SK-N-SH treated with all-trans-retinoic acid at 6 μM for 48 hours (cell line): Measurements from ENCODE around the gene HMCN2.

ENCODE experiments used
- BACH2 ChIP-seq: fragments of 250-450 bp; sonication (Bioruptor Pico); IDR thresholded peaks from 2 replicates; pipeline ENCODE4 v1.9.0; 2021; ENCODE audit warnings: mild to moderate bottlenecking, borderline replicate concordance
- CREB5 ChIP-seq: fragments of 250-450 bp; sonication (Bioruptor Pico); IDR thresholded peaks from 2 replicates; pipeline ENCODE4 v1.5.1; 2020; ENCODE audit warnings: low read depth, mild to moderate bottlenecking, moderate library complexity
- ISL1 ChIP-seq: fragments of 250-450 bp; sonication (Bioruptor Pico); IDR thresholded peaks from 2 replicates; pipeline ENCODE4 v2.1.2; 2022; ENCODE audit warnings: mild to moderate bottlenecking, moderate library complexity
- OSR1 ChIP-seq: fragments of 250-450 bp; sonication (Bioruptor Pico); IDR thresholded peaks from 2 replicates; pipeline ENCODE4 v1.8.0; 2022; ENCODE audit warnings: moderate library complexity, mild to moderate bottlenecking, inconsistent platforms
- TOX ChIP-seq: fragments of 250-450 bp; sonication (Bioruptor Pico); IDR thresholded peaks from 2 replicates; pipeline ENCODE4 v1.8.0; 2021; ENCODE audit warnings: mild to moderate bottlenecking, moderate library complexity, borderline replicate concordance
- ZFP3 ChIP-seq: fragments of 250-450 bp; sonication (Bioruptor Pico); IDR thresholded peaks from 2 replicates; pipeline ENCODE4 v1.5.0; 2020; ENCODE audit warnings: mild to moderate bottlenecking, moderate library complexity
- ZFP30 ChIP-seq: fragments of 450-650 bp; formaldehyde crosslinking; IDR thresholded peaks from 2 replicates; pipeline ENCODE4 v1.5.0; 2022; ENCODE audit warnings: mild to moderate bottlenecking, moderate library complexity
- ZNF70 ChIP-seq: fragments of 450-650 bp; formaldehyde crosslinking; IDR thresholded peaks from 2 replicates; pipeline ENCODE4 v1.5.0; 2020; ENCODE audit warnings: mild to moderate bottlenecking, moderate library complexity
- ZNF8 ChIP-seq: fragments of 450-650 bp; formaldehyde crosslinking; IDR thresholded peaks from 2 replicates; pipeline ENCODE4 v1.5.0; 2020; ENCODE audit warnings: mild to moderate bottlenecking, moderate library complexity
- TF ChIP-seq, protein P1 (sequence below): fragments of 250-450 bp; sonication (Bioruptor Pico); IDR thresholded peaks from 2 replicates; pipeline ENCODE4 v1.8.0; 2021; ENCODE audit warnings: low read depth, mild to moderate bottlenecking, moderate library complexity, borderline replicate concordance
- TF ChIP-seq, protein P2 (sequence below): fragments of 250-450 bp; sonication (Bioruptor Pico); IDR thresholded peaks from 2 replicates; pipeline ENCODE4 v1.5.0; 2020; ENCODE audit warnings: mild to moderate bottlenecking, moderate library complexity

- TF ChIP-seq ZFP3 (CRISPR knock-in tag) (no peak), CREB5 (CRISPR knock-in tag) (no peak), ZNF70 (no peak), ZFP30 (CRISPR knock-in tag) (no peak), ZNF8 (no peak), TOX (CRISPR knock-in tag) (no peak), ISL1 (CRISPR knock-in tag) (no peak), BACH2 (CRISPR knock-in tag) (no peak), OSR1 (CRISPR knock-in tag) (no peak)
- TF ChIP-seq, protein P1, sequence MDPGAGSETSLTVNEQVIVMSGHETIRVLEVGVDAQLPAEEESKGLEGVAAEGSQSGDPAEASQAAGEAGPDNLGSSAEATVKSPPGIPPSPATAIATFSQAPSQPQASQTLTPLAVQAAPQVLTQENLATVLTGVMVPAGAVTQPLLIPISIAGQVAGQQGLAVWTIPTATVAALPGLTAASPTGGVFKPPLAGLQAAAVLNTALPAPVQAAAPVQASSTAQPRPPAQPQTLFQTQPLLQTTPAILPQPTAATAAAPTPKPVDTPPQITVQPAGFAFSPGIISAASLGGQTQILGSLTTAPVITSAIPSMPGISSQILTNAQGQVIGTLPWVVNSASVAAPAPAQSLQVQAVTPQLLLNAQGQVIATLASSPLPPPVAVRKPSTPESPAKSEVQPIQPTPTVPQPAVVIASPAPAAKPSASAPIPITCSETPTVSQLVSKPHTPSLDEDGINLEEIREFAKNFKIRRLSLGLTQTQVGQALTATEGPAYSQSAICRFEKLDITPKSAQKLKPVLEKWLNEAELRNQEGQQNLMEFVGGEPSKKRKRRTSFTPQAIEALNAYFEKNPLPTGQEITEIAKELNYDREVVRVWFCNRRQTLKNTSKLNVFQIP (CRISPR knock-in tag), result no peak
- TF ChIP-seq, protein P2, sequence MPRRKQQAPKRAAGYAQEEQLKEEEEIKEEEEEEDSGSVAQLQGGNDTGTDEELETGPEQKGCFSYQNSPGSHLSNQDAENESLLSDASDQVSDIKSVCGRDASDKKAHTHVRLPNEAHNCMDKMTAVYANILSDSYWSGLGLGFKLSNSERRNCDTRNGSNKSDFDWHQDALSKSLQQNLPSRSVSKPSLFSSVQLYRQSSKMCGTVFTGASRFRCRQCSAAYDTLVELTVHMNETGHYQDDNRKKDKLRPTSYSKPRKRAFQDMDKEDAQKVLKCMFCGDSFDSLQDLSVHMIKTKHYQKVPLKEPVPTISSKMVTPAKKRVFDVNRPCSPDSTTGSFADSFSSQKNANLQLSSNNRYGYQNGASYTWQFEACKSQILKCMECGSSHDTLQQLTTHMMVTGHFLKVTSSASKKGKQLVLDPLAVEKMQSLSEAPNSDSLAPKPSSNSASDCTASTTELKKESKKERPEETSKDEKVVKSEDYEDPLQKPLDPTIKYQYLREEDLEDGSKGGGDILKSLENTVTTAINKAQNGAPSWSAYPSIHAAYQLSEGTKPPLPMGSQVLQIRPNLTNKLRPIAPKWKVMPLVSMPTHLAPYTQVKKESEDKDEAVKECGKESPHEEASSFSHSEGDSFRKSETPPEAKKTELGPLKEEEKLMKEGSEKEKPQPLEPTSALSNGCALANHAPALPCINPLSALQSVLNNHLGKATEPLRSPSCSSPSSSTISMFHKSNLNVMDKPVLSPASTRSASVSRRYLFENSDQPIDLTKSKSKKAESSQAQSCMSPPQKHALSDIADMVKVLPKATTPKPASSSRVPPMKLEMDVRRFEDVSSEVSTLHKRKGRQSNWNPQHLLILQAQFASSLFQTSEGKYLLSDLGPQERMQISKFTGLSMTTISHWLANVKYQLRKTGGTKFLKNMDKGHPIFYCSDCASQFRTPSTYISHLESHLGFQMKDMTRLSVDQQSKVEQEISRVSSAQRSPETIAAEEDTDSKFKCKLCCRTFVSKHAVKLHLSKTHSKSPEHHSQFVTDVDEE, result no peak
Measured at GRCh38 chr9:130431536-130432303, 166.2 kb downstream of the HMCN2 start.
